Activated T-cell treated with anti-CD3 and anti-CD28 coated beads, Interleukin-2, amount 50 U/mL, for 72 hours (primary cell): ENCODE results near the gene SLCO2B1. TPM values are rescaled to one million over a fixed set of nuclear protein-coding genes. Genes with fewer than 3 reads are reported as not detected.

ENCODE experiments used
- ATAC-seq, 2 donors: fragments of 150-1000 bp; cut with Tn5 transposase; replicated peaks in 1 of 2; 2 replicates each; pipeline ENCODE4 v1.10.0; 2021; ENCODE audit warnings: moderate library complexity in 2 of 2, mild to moderate bottlenecking in 1 of 2
- DNase-seq, 2 donors: peaks; one replicate each; pipeline ENCODE4 v3.0.0; 2021 to 2022; ENCODE audit warnings: mixed read lengths in 1 of 2
- H3K27ac Mint-ChIP-seq: one replicate; pipeline ENCODE4 v1.8.0; 2022; ENCODE audit warnings: mild to moderate bottlenecking, moderate library complexity, mixed read lengths
- H3K27me3 Mint-ChIP-seq: one replicate; pipeline ENCODE4 v1.8.0; 2022; ENCODE audit warnings: low read depth, mixed read lengths
- H3K36me3 Mint-ChIP-seq, 2 donors: one replicate each; pipeline ENCODE4 v1.8.0; 2022; ENCODE audit warnings: mixed read lengths in 2 of 2, mild to moderate bottlenecking in 1 of 2; ENCODE audit not compliant: insufficient read depth in 2 of 2
- H3K4me1 Mint-ChIP-seq: one replicate; pipeline ENCODE4 v1.8.0; 2022; ENCODE audit warnings: low read depth, mixed read lengths
- H3K4me3 Mint-ChIP-seq, 2 donors: one replicate each; pipeline ENCODE4 v1.8.0; 2022; ENCODE audit warnings: mild to moderate bottlenecking in 2 of 2, mixed read lengths in 2 of 2, moderate library complexity in 2 of 2
- H3K9me3 Mint-ChIP-seq, 2 donors: one replicate each; pipeline ENCODE4 v1.8.0; 2022; ENCODE audit warnings: mixed read lengths in 2 of 2
- total RNA-seq, 2 donors: library from RNA; stranded (reverse); gene quantifications; one replicate each; pipeline ENCODE4 v1.2.3, GENCODE V29; 2022

SLCO2B1 gene
- total RNA-seq, 2 donors from 2014 or later: not detected

DNA sequence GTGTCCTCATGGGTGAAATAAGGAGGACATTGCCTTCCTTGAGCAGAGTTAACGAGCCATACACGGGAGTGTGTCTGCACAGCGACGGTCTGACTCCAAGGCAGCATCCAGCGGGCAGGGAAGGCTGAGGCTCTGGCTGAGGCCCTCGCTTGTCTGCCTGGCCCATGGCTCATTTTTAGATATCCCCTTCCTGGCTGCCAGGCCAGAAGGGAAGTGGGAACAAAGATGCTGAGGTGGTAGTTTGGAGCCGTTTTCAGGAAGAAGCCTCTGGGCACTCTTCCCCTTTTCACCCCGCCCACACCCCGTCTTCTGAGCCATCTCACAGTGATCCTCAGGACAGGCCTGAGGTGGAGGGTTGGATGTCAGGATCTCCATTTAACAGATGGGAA is 3.0 kb upstream of the SLCO2B1 start:
- DNase-seq (no peak), ATAC-seq (no peak)
- Mint-ChIP-seq H3K36me3 (no peaks in the 10 kb centered on the region), H3K4me3 (no peak overlapping the region), H3K27me3 (peaks cover 9% of the 10 kb centered on the region), H3K4me1 (peaks cover 20% of the 10 kb centered on the region), H3K9me3 (no peaks in the 10 kb centered on the region), H3K27ac (no peak overlapping the region)

DNA sequence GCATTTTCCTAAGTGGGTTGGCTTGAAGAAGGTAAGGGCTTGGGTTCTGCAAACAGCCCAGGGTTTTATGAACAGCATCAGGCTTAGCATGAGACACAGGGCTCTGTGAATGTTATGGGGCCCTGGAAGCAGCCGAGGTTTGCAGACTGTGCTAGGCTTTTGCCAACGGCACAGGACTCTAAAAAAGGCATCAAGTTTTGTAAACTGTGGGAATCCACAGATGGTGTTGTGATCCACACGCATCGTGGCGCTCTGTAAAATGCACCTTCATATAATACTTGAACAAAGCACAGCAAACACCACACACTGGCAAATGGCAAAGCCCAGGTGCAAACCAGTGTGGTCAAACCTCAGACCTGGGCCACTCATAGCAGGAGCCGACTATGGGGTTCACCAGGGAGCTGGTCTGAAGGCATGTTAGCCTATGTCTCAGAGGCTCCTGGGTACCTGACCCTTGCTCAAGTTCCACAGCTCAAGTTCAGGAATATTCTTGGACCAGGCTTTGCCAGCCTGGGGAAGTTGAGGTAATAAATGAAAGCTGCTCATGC is 2.4 kb upstream of the SLCO2B1 start:
- DNase-seq: peak; percentile 46 to 49
- no peak overlapping the region for H3K27ac Mint-ChIP-seq
- H3K9me3 Mint-ChIP-seq: no peaks in the 10 kb centered on the region
- peak; percentile 72 to 79 for ATAC-seq
- H3K4me3 Mint-ChIP-seq: no peak overlapping the region
- H3K36me3 Mint-ChIP-seq: no peaks in the 10 kb centered on the region
- peaks cover 9% of the 10 kb centered on the region for H3K27me3 Mint-ChIP-seq
- peaks cover 18% of the 10 kb centered on the region for H3K4me1 Mint-ChIP-seq

DNA sequence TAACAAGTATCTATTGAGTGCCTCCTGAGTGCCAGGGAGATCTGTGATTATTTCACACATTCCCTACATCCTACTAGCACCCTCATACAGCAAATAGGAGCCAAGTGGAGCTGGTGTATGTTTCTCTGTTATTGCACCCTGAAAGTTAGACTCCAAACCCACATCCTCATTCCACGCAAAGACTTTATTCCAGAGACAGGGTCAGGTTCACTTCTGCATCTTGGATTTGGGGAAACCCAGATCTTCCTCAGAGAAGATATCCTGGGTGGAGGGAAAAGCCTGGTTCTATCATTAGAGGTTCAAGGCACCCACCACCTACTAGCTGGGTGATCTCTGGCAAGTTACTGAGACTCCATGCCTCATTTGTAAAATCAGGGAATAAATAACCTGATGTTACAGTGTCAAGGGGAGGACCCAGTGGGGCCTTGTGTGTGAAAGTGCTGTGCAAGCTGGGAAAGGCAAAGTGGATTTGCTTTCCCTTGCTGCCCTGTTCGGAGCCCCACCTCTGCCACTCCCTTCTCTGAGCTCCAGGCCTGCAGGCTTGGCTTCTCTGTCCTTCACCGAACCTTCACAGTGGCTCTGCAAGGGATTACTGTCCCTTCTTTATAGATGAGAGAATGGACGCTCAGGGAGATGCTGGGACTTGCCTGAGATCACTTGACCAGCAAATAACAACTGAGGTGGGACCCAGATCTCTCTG is 991 bp upstream of the SLCO2B1 start:
- no peak overlapping the region for H3K4me3 Mint-ChIP-seq
- ATAC-seq (no peak), DNase-seq (no peak)
- no peak overlapping the region for H3K27ac Mint-ChIP-seq
- no peaks in the 10 kb centered on the region for H3K9me3 Mint-ChIP-seq
- H3K36me3 Mint-ChIP-seq: no peaks in the 10 kb centered on the region
- H3K27me3 Mint-ChIP-seq: peaks cover 9% of the 10 kb centered on the region
- H3K4me1 Mint-ChIP-seq: peaks cover 6% of the 10 kb centered on the region

DNA sequence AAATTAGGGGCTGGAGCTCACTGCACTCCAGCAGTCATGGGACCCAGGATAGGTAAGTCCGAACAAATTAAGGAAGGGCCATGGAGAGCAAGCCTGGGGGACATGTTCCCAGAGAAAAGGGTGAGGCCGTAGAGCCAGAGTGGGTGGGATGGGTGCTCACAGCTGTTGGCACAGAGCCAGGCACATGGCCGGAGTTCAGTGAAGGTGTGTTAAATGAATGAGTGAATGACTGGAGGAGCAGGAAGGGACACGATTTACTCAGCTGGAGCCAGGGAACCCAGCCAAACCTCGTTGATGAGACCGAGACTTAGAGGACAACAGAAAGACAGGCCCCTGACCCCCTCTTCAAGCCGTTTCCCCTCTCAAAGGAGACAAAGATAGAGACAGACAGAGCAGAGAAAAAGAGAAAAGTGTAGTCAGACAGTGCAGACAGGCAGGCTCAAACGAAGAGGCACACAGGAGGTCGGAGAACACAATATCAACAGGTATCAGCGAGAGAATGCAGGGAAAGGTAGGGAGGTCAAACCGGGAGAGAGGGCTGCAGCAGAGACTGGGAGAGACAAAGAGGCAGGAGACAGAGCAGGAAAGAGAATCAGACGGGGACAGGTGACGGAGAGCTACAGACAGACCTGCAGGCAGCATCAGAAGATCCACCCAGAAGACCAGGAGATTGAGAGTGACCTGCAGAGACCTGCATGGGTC is 590 bp downstream of the SLCO2B1 start:
- Mint-ChIP-seq H3K27me3 (peaks cover 9% of the 10 kb centered on the region), H3K4me3 (no peak overlapping the region), H3K36me3 (no peaks in the 10 kb centered on the region), H3K4me1 (peaks cover 6% of the 10 kb centered on the region), H3K9me3 (no peaks in the 10 kb centered on the region), H3K27ac (no peak overlapping the region)
- DNase-seq (no peak), ATAC-seq (no peak)

DNA sequence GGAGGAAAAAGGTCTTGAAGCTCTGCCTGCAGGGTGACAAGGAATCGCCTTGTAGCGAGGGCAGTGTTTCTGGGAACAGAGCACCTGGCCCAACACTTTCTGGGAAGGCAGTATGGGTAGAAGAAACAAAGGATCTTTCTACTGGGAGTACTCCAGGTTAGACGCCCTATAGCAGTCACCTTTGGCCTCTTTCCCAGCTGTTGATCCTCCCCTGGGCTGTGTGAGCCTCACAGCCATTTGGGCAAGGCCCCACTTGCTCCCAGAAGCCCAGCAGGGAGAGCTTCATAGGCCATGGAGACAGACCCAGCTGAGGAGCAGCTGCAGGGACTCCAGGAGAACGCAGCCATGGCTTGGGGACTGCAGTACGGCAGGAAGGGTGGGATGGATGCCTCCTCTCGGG is 1.2 kb downstream of the SLCO2B1 start:
- H3K4me1 Mint-ChIP-seq: peaks cover 6% of the 10 kb centered on the region
- peaks cover 9% of the 10 kb centered on the region for H3K27me3 Mint-ChIP-seq
- DNase-seq: no peak
- H3K9me3 Mint-ChIP-seq: no peaks in the 10 kb centered on the region
- H3K36me3 Mint-ChIP-seq: no peaks in the 10 kb centered on the region
- no peak overlapping the region for H3K4me3 Mint-ChIP-seq
- no peak for ATAC-seq
- no peak overlapping the region for H3K27ac Mint-ChIP-seq

DNA sequence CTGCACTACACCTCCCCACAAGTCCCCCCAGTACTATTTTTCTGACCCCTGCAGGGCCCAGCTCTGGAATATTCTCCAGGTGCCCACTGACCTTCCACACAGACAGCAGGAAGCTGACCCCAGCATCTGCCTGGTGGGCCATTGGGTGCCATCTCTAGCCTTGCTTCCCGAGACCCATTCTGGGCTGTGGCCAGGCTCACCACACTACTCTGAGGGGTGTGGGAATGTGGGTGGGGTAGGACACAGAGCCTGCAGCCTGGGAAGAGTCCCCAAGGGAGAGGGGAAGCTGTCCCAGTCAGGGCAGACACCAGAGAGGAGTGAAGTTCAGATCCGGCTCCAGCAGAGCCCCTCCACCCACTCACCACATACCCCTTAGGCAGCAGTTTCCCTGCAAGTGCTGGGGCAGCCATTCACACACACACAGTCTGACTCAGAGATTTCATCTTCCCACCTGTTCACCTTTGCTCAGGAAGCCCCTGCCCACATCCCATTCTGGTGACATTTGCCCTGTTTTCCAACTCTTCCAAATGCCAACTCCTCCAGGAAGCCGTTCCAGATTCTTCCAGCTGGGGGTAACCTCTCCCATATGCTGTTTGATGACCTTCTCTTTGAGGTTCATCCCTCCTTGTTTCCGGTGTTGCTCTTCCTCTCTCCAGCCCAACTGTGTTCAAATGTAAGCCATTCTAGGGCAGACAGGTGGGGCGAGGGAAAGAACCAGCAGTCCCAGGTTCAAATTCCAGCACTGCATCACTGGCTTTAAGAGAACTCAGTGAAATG is 1.9 kb downstream of the SLCO2B1 start:
- no peak for DNase-seq
- H3K27me3 Mint-ChIP-seq: peaks cover 9% of the 10 kb centered on the region
- H3K9me3 Mint-ChIP-seq: no peaks in the 10 kb centered on the region
- no peak overlapping the region for H3K27ac Mint-ChIP-seq
- peaks cover 6% of the 10 kb centered on the region for H3K4me1 Mint-ChIP-seq
- no peaks in the 10 kb centered on the region for H3K36me3 Mint-ChIP-seq
- H3K4me3 Mint-ChIP-seq: no peak overlapping the region
- ATAC-seq: no peak

DNA sequence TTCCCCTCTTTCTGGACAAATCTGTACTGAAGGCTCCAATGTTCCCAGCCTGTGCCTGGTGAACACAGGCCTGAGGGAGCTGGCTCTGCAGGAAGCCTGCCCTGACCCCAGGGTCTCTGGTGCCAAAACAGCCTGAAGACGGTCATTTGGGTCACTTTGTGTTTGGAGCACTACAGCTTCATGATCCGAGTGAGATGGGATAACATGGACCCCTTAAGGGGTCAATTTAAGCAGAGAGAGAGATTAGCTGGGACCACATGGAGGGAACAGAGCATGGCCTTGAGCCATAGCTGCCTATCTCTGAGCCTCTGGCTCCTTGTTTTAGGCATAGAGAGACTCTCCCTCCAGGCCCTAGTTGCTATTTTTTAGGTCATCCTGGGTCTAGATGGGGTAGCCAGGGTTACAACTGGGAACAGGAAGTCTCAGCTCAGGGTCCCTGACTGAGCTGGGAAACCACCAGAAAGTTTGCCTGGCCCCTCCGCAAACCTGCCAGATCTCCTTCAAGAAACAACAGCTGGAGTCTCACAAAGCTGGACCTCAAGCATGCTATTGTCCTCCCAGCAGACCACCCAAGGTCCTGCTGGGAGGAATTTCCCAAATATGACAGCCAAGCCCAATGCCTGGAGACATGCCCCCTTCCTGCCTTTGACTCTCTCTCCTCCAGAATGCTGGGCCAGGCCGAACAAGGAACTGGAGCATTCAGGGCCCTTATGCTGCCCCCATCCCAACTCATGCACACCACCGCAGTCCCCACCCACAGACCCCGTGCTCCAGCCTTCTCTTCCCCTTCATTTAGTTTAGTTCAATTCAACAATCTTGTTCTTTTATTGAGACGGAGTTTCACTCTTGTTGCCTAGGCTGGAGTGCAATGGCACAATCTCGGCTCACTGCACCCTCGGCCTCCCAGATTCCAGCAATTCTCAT is 4.0 kb downstream of the SLCO2B1 start:
- no peak for DNase-seq
- no peaks in the 10 kb centered on the region for H3K9me3 Mint-ChIP-seq
- no peak for ATAC-seq
- peaks cover 6% of the 10 kb centered on the region for H3K4me1 Mint-ChIP-seq
- H3K27ac Mint-ChIP-seq: no peak overlapping the region
- no peak overlapping the region for H3K4me3 Mint-ChIP-seq
- H3K27me3 Mint-ChIP-seq: peaks cover 9% of the 10 kb centered on the region
- H3K36me3 Mint-ChIP-seq: no peaks in the 10 kb centered on the region

DNA sequence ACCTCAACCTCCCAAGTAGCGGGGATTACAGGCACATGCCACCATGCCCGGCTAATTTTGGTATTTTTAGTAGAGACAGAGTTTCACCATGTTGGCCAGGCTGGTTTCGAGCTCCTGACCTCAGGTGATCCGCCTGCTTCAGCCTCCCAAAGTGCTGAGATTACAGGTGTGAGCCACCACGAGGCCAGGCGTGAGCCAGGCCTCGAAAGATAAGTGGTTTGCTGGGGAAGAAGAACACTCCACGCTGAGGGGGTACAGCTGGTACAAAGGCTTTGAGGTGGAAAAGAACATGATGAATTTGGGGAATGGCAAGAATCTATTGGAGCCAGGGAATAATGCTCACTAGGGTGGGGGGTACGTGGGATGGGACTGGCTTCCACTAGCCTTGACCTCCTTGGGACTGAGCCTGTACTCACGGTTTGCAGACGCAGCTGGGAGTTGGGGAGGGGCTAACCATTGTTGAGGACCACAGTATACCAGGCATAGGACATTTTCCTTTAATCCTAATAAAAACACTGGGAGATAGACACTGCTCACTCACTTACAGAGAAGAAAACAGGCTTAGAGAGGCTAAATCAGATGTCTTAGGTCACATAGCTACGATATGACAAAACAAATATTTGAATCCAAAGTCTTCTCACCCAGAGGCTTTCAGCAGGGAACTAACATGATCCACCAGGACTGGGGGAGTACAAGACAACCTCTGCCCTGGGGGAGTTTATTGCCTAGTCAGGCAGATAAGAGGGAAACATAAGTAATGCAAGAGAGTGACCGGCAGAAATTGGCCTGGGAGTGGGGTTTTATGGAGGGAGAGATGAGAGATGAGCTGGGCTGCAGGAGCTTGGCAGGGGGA is 4.9 kb downstream of the SLCO2B1 start:
- Mint-ChIP-seq H3K4me1 (peaks cover 6% of the 10 kb centered on the region), H3K36me3 (no peaks in the 10 kb centered on the region), H3K27me3 (peaks cover 2% of the 10 kb centered on the region), H3K4me3 (no peak overlapping the region), H3K27ac (no peak overlapping the region), H3K9me3 (no peaks in the 10 kb centered on the region)
- ATAC-seq (no peak), DNase-seq (no peak)

DNA sequence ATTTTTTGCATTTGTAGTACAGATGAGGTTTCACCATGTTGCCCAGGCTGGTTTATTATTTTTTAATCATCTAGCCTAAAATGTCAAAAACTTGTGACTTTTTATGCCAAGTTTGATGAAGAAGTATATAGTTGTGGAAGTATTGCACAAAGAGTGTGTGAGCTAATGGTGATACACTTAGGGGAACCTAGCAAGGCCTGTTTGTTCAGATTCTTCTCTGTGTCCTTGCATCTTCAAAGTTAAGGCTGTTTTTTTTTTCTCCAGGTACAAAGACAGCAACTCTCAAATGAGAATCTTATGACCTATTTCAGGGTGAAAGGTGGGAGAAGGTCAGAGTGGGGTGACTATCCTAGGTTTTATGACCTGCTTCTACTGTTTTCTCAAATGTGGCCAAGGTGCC is 7.3 kb downstream of the SLCO2B1 start:
- Mint-ChIP-seq H3K4me1 (peaks cover 6% of the 10 kb centered on the region), H3K27ac (no peak overlapping the region), H3K36me3 (no peaks in the 10 kb centered on the region), H3K4me3 (no peak overlapping the region), H3K27me3 (no peaks in the 10 kb centered on the region), H3K9me3 (no peaks in the 10 kb centered on the region)
- DNase-seq: no peak
- ATAC-seq: no peak

DNA sequence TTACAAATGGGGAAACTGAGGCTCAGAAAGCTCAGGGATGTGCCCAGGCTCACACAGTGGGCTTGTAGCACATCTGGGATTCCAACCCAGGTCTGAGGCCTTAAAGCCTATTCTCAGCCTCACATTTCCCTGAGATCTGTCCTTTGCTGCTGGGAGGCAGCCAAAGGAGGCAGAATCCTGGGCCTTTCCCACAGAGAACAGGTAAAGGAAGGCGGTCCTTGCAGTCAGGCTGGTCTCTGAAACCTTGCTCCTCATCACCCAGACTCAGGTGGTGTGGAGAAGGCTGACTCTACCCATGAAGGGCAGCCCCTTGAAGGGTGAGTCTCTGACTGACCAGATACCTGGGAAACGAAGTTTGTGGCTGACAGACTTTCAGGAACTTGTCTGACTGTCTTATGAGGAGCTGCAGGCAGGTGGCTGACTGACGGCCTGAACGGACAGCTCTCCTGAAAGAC is 7.8 kb downstream of the SLCO2B1 start:
- H3K9me3 Mint-ChIP-seq: no peaks in the 10 kb centered on the region
- H3K27me3 Mint-ChIP-seq: no peaks in the 10 kb centered on the region
- H3K36me3 Mint-ChIP-seq: no peaks in the 10 kb centered on the region
- H3K4me1 Mint-ChIP-seq: peaks cover 6% of the 10 kb centered on the region
- ATAC-seq (no peak), DNase-seq (no peak)
- no peak overlapping the region for H3K27ac Mint-ChIP-seq
- H3K4me3 Mint-ChIP-seq: no peak overlapping the region

DNA sequence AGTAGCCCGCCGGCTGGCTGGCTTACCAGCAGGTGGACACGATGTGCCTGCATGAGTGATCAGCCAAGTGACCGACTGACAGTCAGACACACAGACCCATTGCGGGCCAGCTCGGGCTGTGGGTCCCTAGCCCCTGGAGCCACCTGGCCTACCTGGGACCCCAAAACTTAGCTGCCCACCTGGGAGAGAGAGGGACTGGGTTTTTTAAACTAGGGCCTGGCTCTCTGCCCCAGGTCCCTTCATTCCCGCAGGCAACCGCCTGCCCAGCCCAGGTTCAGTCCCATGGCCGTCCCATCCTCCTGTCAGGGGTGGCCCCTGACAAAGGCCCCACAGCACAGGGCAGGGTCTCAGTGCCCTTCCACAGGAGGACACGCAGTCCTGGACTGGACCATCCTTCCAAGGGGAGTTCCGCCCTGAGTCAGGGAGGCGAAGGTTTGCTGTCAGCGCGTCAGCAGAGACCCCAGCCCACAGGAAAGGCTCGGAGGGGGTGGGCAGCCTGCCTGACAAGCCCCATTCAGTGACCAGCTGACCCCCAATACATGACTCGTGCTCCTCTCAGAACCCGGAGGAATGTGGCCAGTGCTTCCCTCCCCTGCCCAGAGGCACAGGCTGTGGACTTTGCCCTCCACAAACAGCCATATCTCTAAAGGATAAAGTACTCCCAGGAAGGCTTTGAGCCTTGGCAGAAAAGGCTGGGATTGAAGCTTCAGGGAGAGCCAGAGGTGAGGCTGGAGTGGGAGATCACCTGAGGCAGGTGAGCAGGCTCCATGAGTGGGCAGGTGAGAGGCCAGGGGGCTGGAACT is 8.4 kb downstream of the SLCO2B1 start:
- Mint-ChIP-seq H3K9me3 (no peaks in the 10 kb centered on the region), H3K36me3 (no peaks in the 10 kb centered on the region), H3K27ac (no peak overlapping the region), H3K4me1 (peaks cover 6% of the 10 kb centered on the region), H3K27me3 (no peaks in the 10 kb centered on the region), H3K4me3 (no peak overlapping the region)
- no peak for DNase-seq
- ATAC-seq: no peak
